Natural killer cell (primary cell): ENCODE results near the gene HCN3. TPM values are rescaled to one million over a fixed set of nuclear protein-coding genes. Genes with fewer than 3 reads are reported as not detected.

Experiments used
- ATAC-seq, 3 donors: fragments of 150-1000 bp in 2 of 3; fragments of 200-7000 bp in 1 of 3; cut with Tn5 transposase; 1 replicate in 1 of 3; 2 replicates in 2 of 3; pipeline ENCODE4 v1.10.0; 2021; ENCODE audit warnings: mild to moderate bottlenecking in 2 of 3, moderate library complexity in 2 of 3
- DNase-seq, 2 donors: peaks; one replicate each; pipeline versions ENCODE4 v3.0.0 to v3.0.0-alpha.2; 2013 to 2021; ENCODE audit warnings: mixed read lengths in 1 of 2
- H3K27ac ChIP-seq: one replicate; pipeline ENCODE4 v1.5.1; 2013; ENCODE audit warnings: mild to moderate bottlenecking, low read length
- H3K27me3 ChIP-seq: one replicate; pipeline ENCODE4 v1.6.1; 2013; ENCODE audit warnings: low read length; ENCODE audit not compliant: control insufficient read depth, insufficient read depth
- H3K36me3 ChIP-seq: one replicate; pipeline ENCODE4 v1.6.1; 2013; ENCODE audit warnings: low read length; ENCODE audit not compliant: control insufficient read depth, insufficient read depth
- H3K4me1 ChIP-seq: one replicate; pipeline ENCODE4 v1.6.1; 2013; ENCODE audit warnings: low read length; ENCODE audit not compliant: control insufficient read depth, insufficient read depth
- H3K4me3 ChIP-seq: one replicate; pipeline ENCODE4 v1.5.1; 2013; ENCODE audit warnings: low read length
- H3K9me3 ChIP-seq: one replicate; pipeline ENCODE4 v1.6.1; 2013; ENCODE audit warnings: low read length; ENCODE audit not compliant: control insufficient read depth, insufficient read depth
- H3K27ac Mint-ChIP-seq, 2 donors: one replicate each; pipeline ENCODE4 v1.8.0; 2022; ENCODE audit warnings: mild to moderate bottlenecking in 2 of 2, mixed read lengths in 2 of 2, moderate library complexity in 1 of 2
- H3K27me3 Mint-ChIP-seq, 2 donors: one replicate each; pipeline ENCODE4 v1.8.0; 2022; ENCODE audit warnings: low read depth in 2 of 2, mixed read lengths in 2 of 2
- H3K36me3 Mint-ChIP-seq: one replicate; pipeline ENCODE4 v1.8.0; 2022; ENCODE audit warnings: mixed read lengths
- H3K4me1 Mint-ChIP-seq, 2 donors: one replicate each; pipeline ENCODE4 v1.8.0; 2022; ENCODE audit warnings: mixed read lengths in 2 of 2
- H3K4me3 Mint-ChIP-seq: one replicate; pipeline ENCODE4 v1.8.0; 2022; ENCODE audit warnings: mild to moderate bottlenecking, moderate library complexity, mixed read lengths
- H3K9me3 Mint-ChIP-seq, 2 donors: one replicate each; pipeline ENCODE4 v1.8.0; 2022; ENCODE audit warnings: mixed read lengths in 2 of 2
- CTCF ChIP-seq: fragments of 200-600 bp; IDR thresholded peaks from one replicate; pipeline ENCODE4 v1.8.0; 2022; ENCODE audit warnings: antibody characterized with exemption
- WGBS: methylation state at CpG from one replicate; pipeline ENCODE4 v1.1.7; 2013; ENCODE audit warnings: missing lambda C conversion rate; ENCODE audit not compliant: insufficient coverage; 5-methylcytosine and 5-hydroxymethylcytosine counted together
- intact Hi-C: fragments of 100-400 bp; cut with micrococcal nuclease; formaldehyde crosslinking; loops from one replicate; pipeline ENCODE4 v1.14.2; 2022
- total RNA-seq, 4 donors: library from RNA; stranded (reverse); fragments of 120-200 nt in 1 of 4; gene quantifications; one replicate each; pipeline versions ENCODE4 v1.2.3 to v1.2.4, GENCODE V29; 2013 to 2022

The HCN3 gene
- total RNA-seq, 3 donors from 2014 or later (not counting 1 experiment from before 2014, with no cell fraction given): 2.0 to 3.4 (median 2.6) TPM

GRCh38 chr1:155320661-155321617 is 43.7 kb downstream of the HCN3 start, which contains the start of gene RUSC1:
Gene RUSC1, plus strand, starts transcription at chr1:155320894. Its CDS starts 880 bp downstream, at chr1:155321774.
- Histone ChIP-seq H3K27me3 (no peaks in the 10 kb centered on the region), H3K36me3 (peaks cover 2% of the 10 kb centered on the region), H3K4me3 (peak within 1 kb of the TSS; percentile 14), H3K27ac (no peak within 1 kb of the TSS), H3K9me3 (no peaks in the 10 kb centered on the region), H3K4me1 (peaks cover 38% of the 10 kb centered on the region)
- ATAC-seq (peak; percentile 38 to 47 (median 39)), DNase-seq (peak; percentile 65 to 82)
- H3K4me1 Mint-ChIP-seq: peaks cover 18 to 48% of the 10 kb centered on the region in 2 donors
- H3K36me3 Mint-ChIP-seq: no peaks in the 10 kb centered on the region
- no peaks in the 10 kb centered on the region for H3K27me3 Mint-ChIP-seq
- H3K9me3 Mint-ChIP-seq: no peaks in the 10 kb centered on the region
- peak within 1 kb of the TSS; percentile 74 for H3K4me3 Mint-ChIP-seq
- 28% methylated on average over 50 of the region's 51 CpGs for WGBS
- intact Hi-C loops: loop anchor here (5.0 kb wide), 1 partner anchor 241 kb away; the partner anchor contains the start of gene ASH1L
- peak within 1 kb of the TSS in 1 of 2 donors; percentile 57 for H3K27ac Mint-ChIP-seq
- no peak for TF ChIP-seq CTCF

GRCh38 chr1:155321639-155322503 is 44.6 kb downstream of the HCN3 start:
- no peak for ATAC-seq
- Mint-ChIP-seq H3K27ac (no peak overlapping the region), H3K9me3 (no peaks in the 10 kb centered on the region), H3K27me3 (no peaks in the 10 kb centered on the region), H3K4me1 (peaks cover 21 to 53% of the 10 kb centered on the region in 2 donors), H3K4me3 (peak overlapping the region; percentile 64), H3K36me3 (no peaks in the 10 kb centered on the region)
- no peak overlapping the region for H3K27ac ChIP-seq
- DNase-seq: peak in 1 of 2 donors; percentile 14
- intact Hi-C loops: loop anchor here (2.0 to 5.0 kb wide), 2 partner anchors 43 to 240 kb away; partner anchors contain the start of gene ASH1L
- peaks cover 38% of the 10 kb centered on the region for H3K4me1 ChIP-seq
- TF ChIP-seq CTCF: no peak
- H3K27me3 ChIP-seq: no peaks in the 10 kb centered on the region
- no peaks in the 10 kb centered on the region for H3K9me3 ChIP-seq
- peaks cover 2% of the 10 kb centered on the region for H3K36me3 ChIP-seq
- no peak overlapping the region for H3K4me3 ChIP-seq
- WGBS: 82% methylated on average over 27 of the region's 27 CpGs

- peak overlapping the region; percentile 64 for H3K4me3 Mint-ChIP-seq
- no peak overlapping the region for H3K27ac Mint-ChIP-seq
- DNase-seq: peak in 1 of 2 donors; percentile 35
- Histone ChIP-seq H3K27me3 (no peaks in the 10 kb centered on the region), H3K36me3 (peaks cover 2% of the 10 kb centered on the region), H3K27ac (no peak overlapping the region), H3K9me3 (no peaks in the 10 kb centered on the region), H3K4me1 (peaks cover 38% of the 10 kb centered on the region), H3K4me3 (peak overlapping the region; percentile 99)
- WGBS: 3% methylated on average over 28 of the region's 28 CpGs
- H3K36me3 Mint-ChIP-seq: no peaks in the 10 kb centered on the region
- H3K27me3 Mint-ChIP-seq: no peaks in the 10 kb centered on the region
- H3K4me1 Mint-ChIP-seq: peaks cover 21 to 53% of the 10 kb centered on the region in 2 donors
- no peak for TF ChIP-seq CTCF
- no peaks in the 10 kb centered on the region for H3K9me3 Mint-ChIP-seq
- ATAC-seq: no peak
- intact Hi-C loops: loop anchor here (2.0 to 5.0 kb wide), 2 partner anchors 44 to 240 kb away; partner anchors contain the start of gene ASH1L
Observed at GRCh38 chr1:155322571-155322952, 45.3 kb downstream of the HCN3 start.
